Mesenteric fat pad (tissue), 1 donor: ENCODE data around the gene RDH12. TPM values are rescaled to one million over a fixed set of nuclear protein-coding genes. Genes with fewer than 3 reads are reported as not detected.
"Not testable (repeated sequence)": the region's sequence is repeated elsewhere in the genome, so short reads cannot be mapped to it uniquely, and the experiment has no call there.

Experiments
- DNase-seq: peaks from one replicate; pipeline ENCODE4 v3.0.0-alpha.2; 2020; ENCODE audit warnings: low spot score
- total RNA-seq: library from RNA; stranded (reverse); fragmentation: NEBNext Ultra II Directional; extraction: Animal tissue kit (Norgen Biotek cat#: 25700); gene quantifications from one replicate; pipeline ENCODE4 v1.2.1, GENCODE V29; 2021
- donor health status: DM: yes; HTN: yes; CAD: no.

The RDH12 gene
- total RNA-seq, 1 donor from 2014 or later: not detected

DNA sequence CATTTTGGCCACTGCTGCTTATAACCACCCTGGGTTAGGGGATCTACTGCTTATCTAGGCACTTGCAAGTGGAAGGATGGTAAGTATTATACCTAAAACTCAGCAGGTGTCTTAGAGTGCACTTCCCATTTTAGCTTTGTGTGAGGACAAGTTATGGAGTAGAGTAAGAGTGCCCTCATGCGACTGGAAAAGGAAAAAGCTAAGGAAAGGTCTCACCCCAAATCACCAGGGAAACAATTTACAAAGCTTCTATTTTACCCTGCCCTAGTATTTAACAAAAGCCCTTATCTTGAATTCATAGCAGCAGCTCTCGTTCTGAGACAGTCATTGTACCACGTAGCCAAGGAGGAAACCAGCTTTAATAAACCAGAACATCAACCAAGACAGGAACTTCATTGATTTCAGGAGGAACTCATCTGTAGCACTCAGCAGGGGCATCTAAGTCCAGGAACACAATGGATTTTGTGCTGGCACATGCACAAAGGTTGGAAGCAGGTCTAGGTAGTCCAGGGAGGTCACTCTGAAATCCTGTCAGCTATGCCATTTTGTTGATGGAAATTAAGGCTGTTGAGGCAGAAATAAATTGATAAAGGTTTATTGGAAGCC, 2.9 kb downstream of the RDH12 start:
- no peak for DNase-seq

DNA sequence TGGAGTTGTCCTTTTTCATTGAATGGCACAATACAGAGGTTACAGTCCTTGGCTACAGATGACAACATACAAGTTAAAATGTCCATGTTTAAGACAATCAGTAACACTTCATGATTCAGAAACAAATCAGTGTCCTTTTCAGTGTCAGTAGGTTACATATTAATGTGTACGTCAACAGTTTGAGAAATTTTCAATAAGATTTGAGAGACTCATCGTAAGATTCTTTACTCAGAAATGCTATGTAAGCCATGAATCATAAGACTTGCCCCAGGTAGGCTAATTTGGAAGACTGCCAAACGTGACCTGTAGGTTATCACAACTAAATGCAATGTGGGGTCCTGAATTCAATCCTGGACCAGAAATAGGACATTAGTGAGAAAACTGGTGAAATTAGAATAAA, 3.5 kb downstream of the RDH12 start:
- no peak for DNase-seq

DNA sequence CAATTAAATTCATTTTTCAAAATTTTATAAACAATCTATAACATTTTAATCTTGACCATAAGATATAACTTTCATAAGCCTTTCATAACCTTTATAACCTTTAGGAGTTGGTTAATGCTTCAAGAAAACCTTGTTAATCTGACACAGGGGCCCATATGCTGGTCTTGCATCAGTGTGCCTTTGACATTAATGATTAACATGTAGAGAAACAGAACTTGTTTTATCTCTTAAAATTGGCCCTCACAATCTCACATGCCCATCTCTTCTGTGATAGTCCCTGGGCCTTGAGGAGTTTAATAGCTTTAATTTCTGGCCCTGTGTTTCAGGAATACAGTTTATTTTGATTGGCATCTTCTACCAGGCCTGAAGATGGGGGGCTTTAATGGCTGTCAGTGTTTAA, 7.7 kb downstream of the RDH12 start:
- not testable (repeated sequence) for DNase-seq

DNA sequence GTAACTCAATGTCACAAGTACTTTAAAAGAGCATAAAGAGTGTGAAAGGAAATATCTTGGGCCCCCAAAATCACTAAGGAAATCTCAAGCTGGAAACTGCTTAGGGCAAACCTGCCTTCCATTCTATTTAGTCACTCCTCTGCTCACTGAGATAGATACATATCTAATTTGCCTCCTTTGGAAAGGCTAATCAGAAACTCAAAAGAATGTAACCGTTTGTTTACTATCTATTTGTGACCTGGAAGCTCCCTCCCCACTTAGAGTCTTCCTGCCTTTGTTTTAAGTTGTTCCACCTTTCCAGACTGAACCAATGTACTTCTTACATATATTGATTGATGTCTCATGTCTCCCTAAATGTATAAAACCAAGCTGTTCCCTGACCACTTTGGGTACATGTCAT, 8.1 kb downstream of the RDH12 start:
- DNase-seq: not testable (repeated sequence)

DNA sequence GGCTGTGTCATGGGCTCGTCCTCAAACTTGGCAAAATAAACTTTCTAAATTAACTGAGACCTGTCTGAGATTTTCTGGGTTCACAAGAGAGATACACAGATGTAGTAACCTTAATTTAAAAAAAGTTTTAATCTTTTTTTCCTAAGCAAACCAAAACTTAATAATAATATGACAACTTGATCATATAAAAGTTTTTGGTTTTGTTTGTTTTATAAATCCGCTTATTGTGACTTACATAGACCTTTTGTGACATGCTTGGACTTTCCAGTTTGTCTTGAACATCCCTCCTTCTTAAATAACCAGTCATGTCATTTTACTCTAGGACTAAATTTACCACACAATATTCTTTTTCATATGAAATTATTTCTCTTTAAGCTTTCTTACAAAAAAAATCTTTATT, 8.5 kb downstream of the RDH12 start:
- DNase-seq: no peak

- DNase-seq: no peak
Observed at GRCh38 chr14:67717048-67717447, 15.4 kb downstream of the RDH12 start.

GRCh38 chr14:67718265-67718664, 16.6 kb downstream of the RDH12 start:
- no peak for DNase-seq

GRCh38 chr14:67719385-67719784, 17.7 kb downstream of the RDH12 start:
- DNase-seq: not testable (repeated sequence)

- no peak for DNase-seq
Observed at GRCh38 chr14:67719866-67720265, 18.2 kb downstream of the RDH12 start.

- no peak for DNase-seq
Observed at GRCh38 chr14:67721875-67722274, 20.2 kb downstream of the RDH12 start.

- DNase-seq: no peak
Observed at GRCh38 chr14:67722293-67722692, 20.6 kb downstream of the RDH12 start.

- DNase-seq: no peak
Observed at GRCh38 chr14:67725171-67725570, 23.5 kb downstream of the RDH12 start.

- DNase-seq: no peak
Observed at GRCh38 chr14:67727361-67727760, 25.7 kb downstream of the RDH12 start.

- DNase-seq: no peak
Observed at GRCh38 chr14:67728258-67728657, 26.6 kb downstream of the RDH12 start.

GRCh38 chr14:67729072-67729885, 27.6 kb downstream of the RDH12 start:
- no peak for DNase-seq

GRCh38 chr14:67733616-67734015, 31.9 kb downstream of the RDH12 start:
- no peak for DNase-seq

DNA sequence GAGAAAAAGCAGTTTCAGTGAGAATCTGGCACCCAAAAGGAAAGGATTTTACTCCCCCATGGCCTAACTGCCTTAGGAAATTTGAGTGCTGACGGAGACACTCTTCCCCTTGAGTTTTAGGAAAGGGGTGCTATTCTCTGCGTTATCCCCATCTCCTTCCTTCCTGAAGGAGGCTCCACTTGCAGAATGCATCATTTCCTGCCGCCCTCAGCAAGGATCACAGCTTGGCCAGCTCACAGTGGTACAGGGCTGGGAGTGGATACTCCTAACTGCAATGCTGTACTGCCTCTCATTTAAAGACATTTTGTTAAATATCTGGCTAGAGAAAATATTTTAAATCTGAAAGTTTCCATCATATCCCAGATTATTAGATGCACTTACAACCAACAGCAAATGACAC, 33.0 kb downstream of the RDH12 start:
- no peak for DNase-seq

DNA sequence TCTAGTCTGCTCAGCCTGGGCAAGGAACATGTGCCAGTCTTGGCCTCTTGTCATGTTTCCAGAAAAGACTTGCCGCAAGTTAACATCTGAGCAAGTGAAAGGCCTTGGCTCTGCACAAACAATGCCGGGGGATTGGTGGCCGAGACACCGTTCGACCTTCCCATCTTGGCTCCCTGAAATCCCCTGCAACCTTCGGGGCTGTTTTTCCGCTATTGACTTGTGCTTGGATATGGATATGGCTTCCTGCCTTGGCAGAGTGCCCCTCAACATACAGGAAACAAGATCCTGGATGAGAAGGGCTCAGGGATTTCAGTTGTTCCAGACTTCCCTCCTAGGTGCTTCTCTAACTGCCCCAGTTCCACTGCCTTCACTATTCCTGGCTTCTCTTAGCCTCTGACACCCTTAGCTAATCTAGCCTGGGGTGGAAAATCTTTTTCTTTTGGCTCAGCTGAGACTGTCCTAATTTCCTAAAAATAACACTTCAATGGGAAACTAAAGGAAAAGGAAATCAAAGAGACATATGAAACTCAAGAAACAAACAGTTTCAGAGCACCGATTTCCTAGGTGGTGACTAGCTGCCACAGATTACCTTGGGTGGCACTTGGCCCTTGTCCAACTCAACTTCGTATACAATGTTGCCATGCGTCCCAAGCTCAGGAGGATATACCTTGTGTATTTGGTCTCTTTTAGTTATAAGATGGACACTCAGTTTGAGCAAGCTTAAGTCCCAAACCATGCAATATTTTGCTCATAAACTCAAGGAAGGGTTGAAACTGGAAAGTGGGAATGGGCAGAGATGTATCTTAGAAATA, 33.9 kb downstream of the RDH12 start:
- DNase-seq: no peak

DNA sequence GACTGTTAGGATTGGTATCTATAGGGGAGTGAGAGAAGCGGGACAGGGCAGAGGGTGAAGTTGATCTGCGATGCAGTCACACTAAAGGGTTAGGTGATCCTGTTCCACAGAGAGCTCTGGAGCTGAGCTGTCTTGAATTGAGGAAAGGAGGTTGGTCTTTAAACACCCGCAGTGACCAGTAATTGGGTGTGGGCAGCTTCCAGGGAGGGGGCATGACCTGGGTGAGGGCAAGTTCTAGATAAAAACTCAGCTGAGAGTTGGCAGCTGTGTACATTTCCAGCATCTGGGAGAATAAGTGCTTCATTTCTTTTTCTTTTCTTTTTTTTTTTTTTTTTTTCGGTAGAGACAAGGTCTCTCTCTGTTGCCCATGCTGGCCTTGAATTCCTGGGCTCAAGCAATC, 35.1 kb downstream of the RDH12 start:
- DNase-seq: no peak

DNA sequence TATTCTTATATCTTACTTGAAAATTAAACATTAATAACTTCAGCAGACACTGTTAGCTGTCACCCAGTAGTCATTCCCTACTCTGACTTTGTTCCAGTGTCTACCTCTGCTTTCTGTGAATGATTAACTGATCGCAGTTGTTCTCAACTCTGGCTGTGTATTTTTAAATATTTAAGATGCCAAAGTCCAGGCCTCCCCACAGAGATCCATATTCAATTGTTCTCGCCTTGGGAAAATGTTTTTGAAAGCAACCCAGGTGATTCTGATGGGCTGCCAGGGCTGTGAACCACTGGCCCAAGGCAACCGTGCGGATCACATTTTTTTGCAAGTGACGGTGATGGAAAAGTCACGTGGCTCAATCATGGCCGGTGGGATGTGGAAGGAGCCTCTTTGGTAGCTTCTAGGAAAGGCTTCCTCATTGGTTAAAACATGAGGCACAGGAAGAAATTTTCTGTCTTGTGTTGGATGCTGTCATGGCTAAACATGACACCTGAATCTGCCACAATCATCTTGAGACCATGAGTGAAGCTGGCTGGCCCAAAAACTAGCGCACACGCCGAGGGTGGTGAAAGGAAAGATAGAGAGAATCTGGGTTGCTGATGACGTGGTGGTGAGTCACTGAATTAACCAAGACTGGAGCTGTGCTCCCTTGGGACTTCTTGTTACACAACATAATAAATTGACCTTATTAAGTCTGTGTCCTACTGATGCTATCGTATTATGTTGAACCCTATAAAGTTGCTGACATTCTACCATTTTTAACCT, 37.2 kb downstream of the RDH12 start:
- DNase-seq: no peak

DNA sequence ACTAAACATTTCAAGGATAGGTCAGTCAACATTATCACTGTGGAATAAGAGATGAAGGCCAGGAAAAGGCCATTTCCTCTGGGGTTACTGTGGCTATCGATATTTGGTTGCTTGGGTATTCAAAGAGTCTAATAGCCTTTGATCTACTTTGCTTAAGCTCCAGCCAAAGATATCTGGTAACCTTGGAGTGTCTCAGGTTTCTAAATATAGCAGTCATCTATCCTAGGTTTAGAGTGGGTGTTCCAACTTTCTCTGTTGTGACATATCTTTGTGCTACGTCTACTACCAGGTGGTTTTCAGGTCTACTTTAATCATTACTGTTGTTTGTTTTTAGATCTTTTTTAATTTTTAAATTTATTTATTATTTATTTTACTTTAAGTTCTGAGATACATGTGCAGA, 42.4 kb downstream of the RDH12 start:
- DNase-seq: no peak
